Measurements from ENCODE around the gene NACA. TPM values are rescaled to one million over a fixed set of nuclear protein-coding genes. Genes with fewer than 3 reads are reported as not detected.
A peak's percentile ranks its signal among the peaks of the same experiment; 100 is the strongest.

NACA gene
- total RNA-seq, result 100 to 1,000 TPM; 361 to 741 (median 537) TPM
- 1,000 to 10,000 TPM in 1 of 2 donors, 100 to 1,000 TPM in 1; 848 to 1,208 TPM for polyA plus RNA-seq
- long read RNA-seq, donor 1, transcript NACA-204 (8 exons, 802 nt), result minor isoform, 6 of 213 reads
- long read RNA-seq, donor 1, transcript NACA-202 (8 exons, 1,059 nt), result minor isoform, 13 of 213 reads
- long read RNA-seq, donor 1, transcript NACA-201 (8 exons, 2,690 nt), result major isoform, 96 of 213 reads
- long read RNA-seq, donor 1, partial matches to known transcripts, result 91 of 213 reads
- long read RNA-seq, donor 1, other reads (novel, unspliced or antisense), result 7 of 213 reads
- long read RNA-seq, donor 2, transcript NACA-202 (8 exons, 1,059 nt), result minor isoform, 22 of 190 reads
- long read RNA-seq, donor 2, transcript NACA-201 (8 exons, 2,690 nt), result major isoform, 120 of 190 reads
- long read RNA-seq, donor 2, transcript NACA-204 (8 exons, 802 nt), result minor isoform, 5 of 190 reads
- long read RNA-seq, donor 2, partial matches to known transcripts, result 34 of 190 reads
- long read RNA-seq, donor 2, other reads (novel, unspliced or antisense), result 9 of 190 reads
- long read RNA-seq, donor 3, transcript NACA-204 (8 exons, 802 nt), result minor isoform, 6 of 164 reads
- long read RNA-seq, donor 3, transcript NACA-202 (8 exons, 1,059 nt), result minor isoform, 6 of 164 reads
- long read RNA-seq, donor 3, transcript NACA-201 (8 exons, 2,690 nt), result major isoform, 87 of 164 reads
- long read RNA-seq, donor 3, partial matches to known transcripts, result 61 of 164 reads
- long read RNA-seq, donor 3, other reads (novel, unspliced or antisense), result 4 of 164 reads

- peaks cover 9 to 54% (median 40%) of the 10 kb centered on the region in 12 donors for H3K4me1 ChIP-seq
- 0 to 1% (median 0%) methylated on average over 41 to 46 of the region's 46 CpGs for WGBS, 4 donors
- H3K27ac ChIP-seq, result peak within 1 kb of the TSS; percentile 79 to 97 (median 93)
- H3K27me3 ChIP-seq, result no peaks in the 10 kb centered on the region
- ATAC-seq, result peak; percentile 97 to 98 (median 97)
- peak within 1 kb of the TSS; percentile 68 to 98 (median 82) for H3K4me3 ChIP-seq
- H3K36me3 ChIP-seq, result peaks cover 0 to 41% (median 8%) of the 10 kb centered on the region in 9 donors
- intact Hi-C loops (cut with DNase I), result loop anchor here (1.0 to 10.0 kb wide), 9 partner anchors 36 to 83 kb away; partner anchors contain the start of genes PTGES3 (in 10 of the 10) and ATP5F1B (in 7 of the 10)
- no peaks in the 10 kb centered on the region for H3K9me3 ChIP-seq
- TF ChIP-seq, protein P1, sequence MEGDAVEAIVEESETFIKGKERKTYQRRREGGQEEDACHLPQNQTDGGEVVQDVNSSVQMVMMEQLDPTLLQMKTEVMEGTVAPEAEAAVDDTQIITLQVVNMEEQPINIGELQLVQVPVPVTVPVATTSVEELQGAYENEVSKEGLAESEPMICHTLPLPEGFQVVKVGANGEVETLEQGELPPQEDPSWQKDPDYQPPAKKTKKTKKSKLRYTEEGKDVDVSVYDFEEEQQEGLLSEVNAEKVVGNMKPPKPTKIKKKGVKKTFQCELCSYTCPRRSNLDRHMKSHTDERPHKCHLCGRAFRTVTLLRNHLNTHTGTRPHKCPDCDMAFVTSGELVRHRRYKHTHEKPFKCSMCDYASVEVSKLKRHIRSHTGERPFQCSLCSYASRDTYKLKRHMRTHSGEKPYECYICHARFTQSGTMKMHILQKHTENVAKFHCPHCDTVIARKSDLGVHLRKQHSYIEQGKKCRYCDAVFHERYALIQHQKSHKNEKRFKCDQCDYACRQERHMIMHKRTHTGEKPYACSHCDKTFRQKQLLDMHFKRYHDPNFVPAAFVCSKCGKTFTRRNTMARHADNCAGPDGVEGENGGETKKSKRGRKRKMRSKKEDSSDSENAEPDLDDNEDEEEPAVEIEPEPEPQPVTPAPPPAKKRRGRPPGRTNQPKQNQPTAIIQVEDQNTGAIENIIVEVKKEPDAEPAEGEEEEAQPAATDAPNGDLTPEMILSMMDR (IDR thresholded peaks at IDR 0.05), result peak in 1 of 12 donors; percentile 15
- peak in 1 of 2 donors; percentile 86 for TF ChIP-seq POLR2A (IDR thresholded peaks at IDR 0.05)
- peak; percentile 99 to 100 (median 99) for DNase-seq
Measured at GRCh38 chr12:56724972-56725722, at the start of gene NACA. NACA (minus strand) TSS chr12:56725299; CDS start chr12:56724521, 778 bp downstream.

DNA sequence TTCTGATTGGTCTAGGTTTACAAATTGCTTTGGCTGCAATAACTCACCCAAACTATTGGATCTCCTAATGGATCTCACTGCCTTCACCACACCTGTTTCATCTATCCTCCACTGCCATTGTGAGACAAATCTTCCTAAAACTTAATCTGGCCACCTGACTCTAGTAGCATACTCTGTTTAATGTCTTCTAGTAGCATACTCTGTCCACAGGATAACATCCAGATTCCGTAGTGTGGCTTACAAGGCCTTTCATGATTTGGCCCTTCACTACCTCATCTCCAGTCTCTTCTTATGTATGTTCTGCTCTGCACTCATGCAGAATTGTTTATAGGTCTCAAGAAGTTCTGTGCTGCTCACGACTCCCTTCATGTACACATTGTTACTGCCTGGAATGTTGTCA lies 48.0 kb upstream of the NACA start:
- 88 to 98% (median 91%) methylated on average over 2 of the region's 2 CpGs for WGBS, 4 donors
- intact Hi-C loops (cut with DNase I), result no loop called here
- Histone ChIP-seq H3K27ac (no peak overlapping the region), H3K9me3 (no peaks in the 10 kb centered on the region), H3K4me1 (no peaks in the 10 kb centered on the region), H3K27me3 (no peaks in the 10 kb centered on the region), H3K4me3 (no peak overlapping the region), H3K36me3 (no peaks in the 10 kb centered on the region)
- no peak for ATAC-seq
- no peak for DNase-seq
- TF ChIP-seq, protein P1 (IDR thresholded peaks at IDR 0.05), result no peak
- no peak for TF ChIP-seq POLR2A (IDR thresholded peaks at IDR 0.05)

GRCh38 chr12:56772625-56773024 lies 47.5 kb upstream of the NACA start:
- no peaks in the 10 kb centered on the region for H3K4me1 ChIP-seq
- ATAC-seq (no peak), DNase-seq (no peak)
- H3K9me3 ChIP-seq, result no peaks in the 10 kb centered on the region
- no peaks in the 10 kb centered on the region for H3K27me3 ChIP-seq
- no peaks in the 10 kb centered on the region for H3K36me3 ChIP-seq
- TF ChIP-seq, protein P1 (IDR thresholded peaks at IDR 0.05), result no peak
- TF ChIP-seq POLR2A (IDR thresholded peaks at IDR 0.05), result no peak
- WGBS, 4 donors, result 75 to 97% (median 87%) methylated on average over 5 of the region's 5 CpGs
- intact Hi-C loops (cut with DNase I), result no loop called here
- no peak overlapping the region for H3K4me3 ChIP-seq
- H3K27ac ChIP-seq, result no peak overlapping the region

Measured in heart left ventricle (tissue), 16 donors.